ENCODE results near the gene DDX24. TPM values are rescaled to one million over a fixed set of nuclear protein-coding genes. Genes with fewer than 3 reads are reported as not detected.

Gene DDX24
- total and polyA plus RNA-seq, 2 of the 8 experiments (the other 6 are each of a cell fraction or from before 2014, with no cell fraction given) = 89.0 to 201 TPM

DNA sequence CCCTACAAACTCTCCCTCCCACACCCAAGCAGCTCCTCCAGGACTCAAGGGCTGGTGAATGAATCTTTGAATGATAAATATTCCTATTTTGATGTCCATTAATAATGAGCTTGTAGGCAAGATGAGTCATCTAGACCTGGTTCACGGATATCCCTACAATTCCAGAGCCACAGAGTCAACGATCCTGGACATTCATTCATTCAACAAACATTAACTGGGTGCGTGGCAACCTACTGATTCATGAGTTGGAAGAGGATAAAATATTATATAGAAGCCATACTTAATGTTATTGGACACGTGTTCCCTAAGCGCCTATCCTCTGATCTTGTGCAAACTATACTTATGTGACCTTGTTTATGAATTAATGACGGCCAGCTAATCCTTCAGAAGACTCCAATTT lies 55.3 kb downstream of the DDX24 start:
- FAIRE-seq (no peak), DNase-seq (ENCODE audit: low read depth in 1 of 2, low spot score in 2 of 2) (no peak)
- H3K56ac ChIP-seq (replicated peaks; ENCODE audit: insufficient read length, low read depth, low read length) = no peak overlapping the region
- H3K36me3 ChIP-seq (ENCODE audit: control insufficient read depth in 2 of 4, insufficient read depth in 4 of 4, low read length in 3 of 4) = no peaks in the 10 kb centered on the region
- WGBS, 2 experiments (ENCODE audit: extremely low coverage in 1 of 2, insufficient coverage in 1 of 2, insufficient read length in 1 of 2, insufficient replicate concordance in 2 of 2, low coverage in 1 of 2, low lambda C conversion rate in 2 of 2, missing lambda C conversion rate in 1 of 2) = 71% methylated on average over 6 of the region's 6 CpGs; no CpG with 5 or more reads in 1 of the 2 experiments
- TF ChIP-seq PHF8 (conservative IDR thresholded peaks at IDR 0.05; ENCODE audit: low read depth, low read length) (no peak), RBBP5 (IDR thresholded peaks at IDR 0.05; ENCODE audit: borderline replicate concordance, low read depth, low read length) (no peak), GTF2F1 (IDR thresholded peaks at IDR 0.05; ENCODE audit: borderline replicate concordance, low read depth, low read length) (no peak), SIN3A (conservative IDR thresholded peaks at IDR 0.05 in 1 of 2, IDR thresholded peaks at IDR 0.05 in 1 of 2; ENCODE audit: low read depth in 1 of 2, low read length in 2 of 2) (no peak), ASH2L (IDR thresholded peaks at IDR 0.05; ENCODE audit: low read length) (no peak)
- H3K27me3 ChIP-seq (replicated peaks in 1 of 4; ENCODE audit: control insufficient read depth in 3 of 4, extremely low read depth in 1 of 4, insufficient read depth in 3 of 4, low read length in 3 of 4) = peaks cover 0 to 3% (median 3%) of the 10 kb centered on the region in 4 experiments; a peak in 2 of 7 replicates
- H3K79me1 ChIP-seq (ENCODE audit: low read depth, low read length) = peaks cover 3% of the 10 kb centered on the region; the same call in 1 of the 2 replicates
- CTCF ChIA-PET (ENCODE audit: partially characterized antibody) = interaction anchor here (0.7 to 3.9 kb wide), 8 partner anchors 8 to 111 kb away, joined by 3 to 23 read pairs (median 3); partner anchors contain the start of genes DDX24, IFI27L1 and IFI27L2
- POLR2A ChIA-PET (ENCODE audit: partially characterized antibody) = interaction anchor here (0.6 to 1.5 kb wide), 5 partner anchors 13 to 155 kb away, joined by 3 to 5 read pairs (median 3); partner anchors contain the start of gene PPP4R4
- no peak overlapping the region for H4K5ac ChIP-seq (ENCODE audit: insufficient read length, low read depth, low read length)
- H3K18ac ChIP-seq (ENCODE audit: extremely low read depth, low read length) = no peak overlapping the region
- H3K4me1 ChIP-seq (replicated peaks in 1 of 4; ENCODE audit: control insufficient read depth in 3 of 4, insufficient read depth in 4 of 4, low read length in 3 of 4) = peaks cover 0 to 22% (median 13%) of the 10 kb centered on the region in 4 experiments; a peak in 4 of 7 replicates
- H2BK5ac ChIP-seq (ENCODE audit: low read depth, low read length) = no peak overlapping the region
- H3K23me2 ChIP-seq (ENCODE audit: low read depth, low read length) = peaks cover 5% of the 10 kb centered on the region; the same call in 1 of the 2 replicates
- H3K4me2 ChIP-seq (ENCODE audit: insufficient read depth in 1 of 2, low read depth in 2 of 2, low read length in 2 of 2) = peak overlapping the region; percentile 58 to 75
- H4K8ac ChIP-seq (ENCODE audit: extremely low read depth, insufficient read depth, low read length) = no peak overlapping the region; the same call in 1 of the 2 replicates
- H2BK15ac ChIP-seq (ENCODE audit: low read length) = no peak overlapping the region
- no peak overlapping the region; a peak in 1 of 7 replicates for H3K9ac ChIP-seq (replicated peaks in 1 of 4; ENCODE audit: extremely low read depth in 1 of 4, low read depth in 3 of 4, low read length in 3 of 4)
- H2BK12ac ChIP-seq (ENCODE audit: low read depth, low read length) = no peak overlapping the region
- H3K23ac ChIP-seq (ENCODE audit: insufficient read length) = no peak overlapping the region
- peak overlapping the region in 1 of 4 experiments; percentile 82; a peak in 3 of 8 replicates for H3K4me3 ChIP-seq (ENCODE audit: extremely low read depth in 1 of 4, insufficient read depth in 2 of 4, low read depth in 3 of 4, low read length in 4 of 4)
- no peak overlapping the region for H2BK20ac ChIP-seq (ENCODE audit: low read length)
- H2BK120ac ChIP-seq (replicated peaks; ENCODE audit: low read depth, low read length) = no peak overlapping the region
- H3K4ac ChIP-seq (replicated peaks; ENCODE audit: insufficient read length, low read depth, low read length) = no peak overlapping the region
- H2AK5ac ChIP-seq (ENCODE audit: low read depth, low read length) = no peak overlapping the region
- no peaks in the 10 kb centered on the region for H3K79me2 ChIP-seq (ENCODE audit: control insufficient read depth in 1 of 2, insufficient read depth in 2 of 2, low read length in 2 of 2)
- no peak overlapping the region for H3K14ac ChIP-seq (ENCODE audit: insufficient read length)
- no peak overlapping the region for H4K91ac ChIP-seq (replicated peaks; ENCODE audit: insufficient read length, low read length)
- H3K27ac ChIP-seq (ENCODE audit: low read depth, low read length) = no peak overlapping the region
- no peak overlapping the region for H2AFZ ChIP-seq (ENCODE audit: low read length)
- no peaks in the 10 kb centered on the region for H4K20me1 ChIP-seq (replicated peaks in 1 of 2; ENCODE audit: control insufficient read depth in 1 of 2, insufficient read depth in 2 of 2, low read length in 2 of 2)
- H3K9me3 ChIP-seq (ENCODE audit: insufficient read depth in 2 of 2, low read depth in 1 of 2, low read length in 1 of 2) = no peaks in the 10 kb centered on the region
